T-helper 22 cell (primary cell): ENCODE measurements around the gene MYG1.
"Not testable (repeated sequence)": the region's sequence is repeated elsewhere in the genome, so short reads cannot be mapped to it uniquely, and the experiment has no call there.

Experiments used
- DNase-seq: peaks from one replicate; pipeline ENCODE4 v3.0.0-alpha.2; 2020; ENCODE audit warnings: low read depth

MYG1 gene

GRCh38 chr12:53287741-53288216, 11.7 kb upstream of the MYG1 start:
- DNase-seq, result peak; percentile 28

- DNase-seq, result no peak
These were observed 11.2 kb upstream of the MYG1 start for GRCh38 chr12:53288322-53288721.

- no peak for DNase-seq
These were observed 9.6 kb upstream of the MYG1 start for GRCh38 chr12:53289891-53290290.

- DNase-seq, result no peak
These were observed 8.8 kb upstream of the MYG1 start for GRCh38 chr12:53290661-53291060.

GRCh38 chr12:53292426-53292825, 7.1 kb upstream of the MYG1 start:
- no peak for DNase-seq

DNA sequence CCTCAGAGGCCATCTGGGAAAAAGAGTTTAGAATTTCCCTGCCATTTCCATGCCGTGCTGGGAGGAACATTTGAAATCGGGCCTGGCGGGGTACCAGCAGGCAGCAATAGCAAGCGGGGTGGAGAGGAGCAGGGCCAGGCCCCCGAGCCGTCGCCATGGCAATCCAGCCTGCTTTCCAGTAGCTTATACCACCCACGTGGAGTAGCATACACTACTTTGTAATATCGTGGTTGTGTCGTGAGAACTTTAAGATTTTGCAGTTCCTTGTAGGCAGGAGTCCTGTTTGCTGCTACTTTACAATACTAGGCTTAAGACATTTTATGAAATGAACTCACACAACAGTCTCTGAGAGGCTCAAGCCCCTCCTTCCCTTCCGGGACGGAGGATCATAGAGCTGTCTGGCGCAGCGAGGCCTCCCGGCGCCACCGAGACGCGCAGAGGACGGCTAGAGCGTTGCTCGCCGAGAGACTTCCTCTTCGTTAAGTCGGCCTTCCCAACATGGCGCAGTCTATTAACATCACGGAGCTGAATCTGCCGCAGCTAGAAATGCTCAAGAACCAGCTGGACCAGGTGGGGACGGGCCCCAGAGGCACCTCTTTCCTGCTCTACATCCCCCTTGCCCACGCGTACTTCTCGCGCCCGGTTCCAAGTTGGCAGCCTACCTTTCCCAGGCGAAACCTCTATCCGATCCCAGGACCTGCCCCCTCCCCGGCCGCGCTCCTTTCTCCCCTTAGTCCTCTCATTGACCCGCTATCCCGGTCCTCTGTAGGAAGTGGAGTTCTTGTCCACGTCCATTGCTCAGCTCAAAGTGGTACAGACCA, 4.2 kb upstream of the MYG1 start, which contains the start of gene PFDN5:
PFDN5 (plus strand) TSS at position 473 of the 821 bp plus-strand sequence; CDS start at position 499, 26 bp downstream.
- DNase-seq, result peak; percentile 72

DNA sequence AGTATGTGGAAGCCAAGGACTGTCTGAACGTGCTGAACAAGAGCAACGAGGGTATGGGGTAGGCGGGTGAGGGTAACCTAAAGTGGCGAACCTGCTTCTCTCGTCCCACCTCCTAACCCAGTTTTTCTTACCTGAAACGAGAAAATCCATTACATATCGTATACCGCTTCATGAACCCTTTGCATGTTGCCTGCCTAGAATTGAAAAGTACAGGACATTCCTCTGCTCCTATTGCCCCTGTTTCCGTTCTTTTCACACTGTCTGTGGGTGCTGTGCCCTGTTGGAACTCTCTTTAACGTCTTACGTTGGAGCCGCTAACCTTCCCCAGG, 3.6 kb upstream of the MYG1 start:
- no peak for DNase-seq

DNA sequence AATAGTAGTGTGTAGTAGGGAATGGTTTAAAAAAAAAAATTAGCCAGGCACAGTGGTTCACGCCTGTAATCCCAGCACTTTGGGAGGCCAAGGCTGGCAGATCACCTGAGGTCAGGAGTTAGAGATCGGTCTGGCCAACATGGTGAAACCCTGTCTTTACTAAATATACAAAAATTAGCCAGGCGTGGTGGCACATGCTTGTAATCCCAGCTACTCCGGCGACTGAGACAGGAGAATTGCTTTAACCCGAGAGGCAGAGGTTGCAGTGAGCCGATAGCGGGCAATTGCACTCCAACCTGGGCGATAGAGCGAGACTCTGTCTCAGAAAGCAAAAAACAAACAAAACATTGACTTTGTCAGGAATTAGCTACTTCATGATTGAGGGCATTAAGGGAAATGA, 2.4 kb upstream of the MYG1 start:
- not testable (repeated sequence) for DNase-seq

DNA sequence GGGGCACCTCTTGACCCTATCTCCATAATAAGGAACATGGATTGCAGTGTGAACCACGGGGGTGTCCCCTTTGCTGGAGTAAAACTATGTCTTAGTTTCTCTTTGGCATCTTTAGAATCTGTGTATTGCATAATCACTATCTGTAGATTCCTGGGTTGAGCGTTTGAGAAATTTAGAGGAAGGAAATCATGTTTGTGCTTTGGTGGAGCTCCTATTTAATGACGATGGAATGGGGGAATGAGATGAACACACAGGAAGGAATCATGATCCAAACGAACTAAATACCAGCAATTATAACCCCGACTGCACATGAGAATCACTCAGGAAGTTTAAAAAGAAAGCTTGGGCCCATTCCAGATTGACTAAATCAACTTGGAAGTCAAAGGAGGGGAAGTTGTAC, 1.3 kb upstream of the MYG1 start:
- no peak for DNase-seq

GRCh38 chr12:53299101-53299453, 418 bp upstream of the MYG1 start:
- no peak for DNase-seq

DNA sequence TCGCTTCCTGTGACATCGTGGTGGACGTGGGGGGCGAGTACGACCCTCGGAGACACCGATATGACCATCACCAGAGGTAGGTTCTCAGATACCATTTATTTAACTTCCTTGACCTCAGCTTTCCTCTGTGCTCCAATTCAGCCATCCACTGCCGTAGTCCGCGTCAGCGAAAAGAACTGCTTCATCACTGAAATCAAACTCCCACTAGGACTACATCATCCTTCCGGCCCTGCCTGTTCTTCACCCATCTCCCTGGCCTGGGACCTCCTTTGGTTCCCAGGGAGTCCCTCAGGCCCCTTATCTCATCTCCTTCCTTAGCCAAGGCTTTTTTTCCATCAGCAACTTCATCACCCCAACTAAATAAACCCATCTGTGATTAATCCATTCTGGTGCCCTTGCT, 692 bp downstream of the MYG1 start:
- no peak for DNase-seq

- DNase-seq, result no peak
These were observed 3.4 kb downstream of the MYG1 start for GRCh38 chr12:53302903-53303302.

GRCh38 chr12:53306826-53307225, 7.3 kb downstream of the MYG1 start:
- no peak for DNase-seq

GRCh38 chr12:53308276-53308675, 8.8 kb downstream of the MYG1 start:
- DNase-seq, result no peak

DNA sequence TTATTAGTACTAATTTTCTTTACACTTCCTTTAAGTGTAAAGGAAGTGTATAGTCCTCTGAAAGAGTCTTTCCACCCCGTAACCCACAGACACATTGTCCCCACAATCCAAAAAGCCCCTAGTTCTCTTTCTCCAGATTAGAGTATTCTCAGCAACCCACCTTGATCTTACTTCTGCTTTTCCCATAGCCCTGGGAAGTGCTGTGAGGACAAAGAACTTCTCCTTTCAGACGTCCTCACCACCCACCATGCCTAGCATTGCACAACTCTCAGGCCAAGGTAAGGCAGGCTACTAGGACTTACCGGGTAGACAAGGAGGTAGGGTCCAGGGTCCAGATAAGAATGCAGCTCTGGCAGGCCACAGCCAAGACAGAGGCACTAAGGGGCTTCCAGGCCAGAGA, 14.5 kb downstream of the MYG1 start:
- DNase-seq, result no peak

DNA sequence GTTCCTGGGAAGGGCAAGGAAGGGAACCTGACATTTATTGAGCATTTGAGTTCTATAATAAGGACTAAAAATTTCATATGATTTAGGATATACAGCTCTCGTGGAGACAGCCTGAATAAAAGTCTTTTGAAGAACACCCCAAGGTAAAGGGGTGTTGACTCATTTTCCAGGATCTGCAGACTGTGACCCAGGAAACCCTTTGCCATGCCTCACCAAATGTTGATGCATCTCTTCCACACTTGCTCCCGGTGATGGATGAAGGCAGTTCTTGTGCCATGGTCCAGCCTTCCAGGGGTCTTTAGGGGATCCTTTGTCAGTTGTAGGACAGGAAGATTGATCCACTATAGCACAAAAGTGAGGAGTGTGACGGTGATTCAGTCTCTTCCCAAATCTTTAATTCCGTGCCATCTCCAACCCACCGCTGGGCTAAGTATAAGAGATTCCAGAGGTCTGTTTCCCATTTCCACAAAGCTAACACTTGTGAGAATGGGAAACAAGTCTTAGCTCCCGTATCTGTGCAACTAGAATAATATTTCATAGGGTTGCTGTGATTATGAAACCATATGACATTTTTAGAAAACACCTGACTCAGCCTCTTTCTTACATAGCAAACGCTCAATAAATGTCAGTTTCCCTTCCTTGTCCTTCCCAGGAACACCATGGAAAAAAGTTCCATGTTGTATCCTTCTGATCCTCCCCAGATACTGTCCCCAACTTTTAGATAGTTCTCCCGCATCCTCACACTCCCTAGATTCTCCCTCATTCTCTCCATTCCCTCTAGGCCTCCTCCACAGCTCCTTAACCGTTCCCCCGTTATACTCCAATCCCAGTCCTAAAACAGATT, 21.1 kb downstream of the MYG1 start:
- no peak for DNase-seq

- DNase-seq, result peak; percentile 18
These were observed 24.8 kb downstream of the MYG1 start for GRCh38 chr12:53324113-53324778.

GRCh38 chr12:53324779-53325510, 25.4 kb downstream of the MYG1 start:
- peak; percentile 75 for DNase-seq

DNA sequence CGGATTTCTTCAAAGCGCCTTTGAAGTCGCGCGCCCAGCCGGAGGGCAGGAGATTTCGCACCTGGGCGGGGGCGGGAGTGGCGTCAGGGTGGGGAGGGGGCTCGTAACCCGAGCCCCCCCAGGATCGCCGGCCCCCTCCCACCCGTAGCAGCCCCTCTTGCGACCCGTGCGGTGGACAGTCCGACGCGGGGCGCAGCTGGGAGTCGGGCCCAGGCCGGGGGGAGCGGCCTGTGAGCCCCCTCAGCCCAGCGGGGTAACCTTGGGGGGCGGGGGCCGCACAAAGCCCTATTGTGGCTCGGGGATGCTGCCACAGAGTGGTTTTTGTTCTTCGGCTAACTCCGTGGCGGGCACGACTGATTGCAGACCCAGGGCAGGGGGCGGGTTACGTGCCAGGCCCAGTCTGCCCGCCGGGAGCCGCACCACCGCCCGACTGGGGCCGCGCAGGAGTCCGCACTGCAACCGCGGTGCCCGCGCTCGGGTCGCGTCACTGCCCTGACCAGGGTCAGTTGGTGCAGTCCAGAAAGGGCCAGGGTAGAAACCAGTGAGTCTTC, 26.1 kb downstream of the MYG1 start:
- DNase-seq, result no peak

GRCh38 chr12:53326460-53327185, 27.1 kb downstream of the MYG1 start:
- no peak for DNase-seq

- no peak for DNase-seq
These were observed 28.0 kb downstream of the MYG1 start for GRCh38 chr12:53327435-53328042.
